GM21786 (cell line): Measurements from ENCODE around the gene SOBP.

Experiments
- ATAC-seq: cut with Tn5 transposase; IDR thresholded peaks from one replicate; pipeline ENCODE4 v1.9.1; 2021; ENCODE audit not compliant: unreplicated experiment

The SOBP gene

DNA sequence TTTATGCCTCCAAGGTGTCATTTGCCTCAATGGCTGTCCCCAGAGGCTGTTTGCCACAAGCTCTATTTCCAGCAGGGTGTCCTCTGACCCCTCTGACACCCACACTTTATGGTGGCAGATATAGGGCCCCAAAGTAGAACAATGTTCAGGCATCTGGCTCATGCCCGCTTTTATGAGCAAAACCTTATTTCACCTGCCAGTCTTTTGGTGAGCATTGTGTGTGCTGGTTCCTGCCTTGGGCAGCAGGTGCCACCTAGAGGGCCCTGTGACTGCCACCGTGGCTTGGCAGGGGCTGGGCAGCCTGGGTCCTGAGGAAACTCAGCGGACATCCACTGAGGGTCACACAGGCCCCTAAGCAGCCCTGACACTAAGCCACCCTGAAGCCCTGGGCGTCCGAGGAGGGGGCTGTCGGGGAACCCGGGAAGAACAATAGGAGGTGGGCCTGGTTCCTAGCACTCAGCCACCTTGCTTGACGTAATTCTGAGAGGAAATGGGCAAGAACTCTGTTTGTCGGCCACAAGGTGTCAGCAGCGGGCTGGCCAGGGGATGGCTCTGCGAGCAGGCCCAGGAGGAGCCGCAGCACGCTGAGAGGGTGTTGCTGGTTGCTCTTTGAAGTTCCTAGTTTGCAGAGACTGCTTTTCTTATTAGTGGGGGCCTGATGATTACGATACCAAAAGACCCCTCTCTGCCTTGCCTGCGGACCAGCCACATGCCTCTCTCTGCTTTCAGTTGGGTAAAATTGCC lies 185.2 kb downstream of the SOBP start:
- peak; percentile 78 for ATAC-seq

DNA sequence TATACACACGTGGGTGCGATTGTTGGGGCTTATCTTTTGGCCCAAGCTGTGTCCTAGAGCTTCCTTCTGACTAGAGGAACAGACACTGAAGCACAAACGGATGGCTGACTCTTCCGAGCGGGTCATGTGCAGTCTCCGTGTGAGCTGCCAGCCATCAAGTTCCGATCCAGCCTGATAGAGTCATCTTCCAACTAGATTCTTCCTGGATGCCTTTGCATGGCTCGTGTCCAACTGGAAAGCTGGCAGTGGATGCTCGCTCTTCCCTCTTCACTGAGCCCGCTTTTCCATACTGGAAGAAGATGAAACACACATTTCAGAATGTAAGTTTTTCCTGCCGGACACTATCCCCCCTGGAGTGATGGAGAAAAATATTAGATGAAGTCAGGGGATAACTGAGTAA lies 186.1 kb downstream of the SOBP start:
- ATAC-seq: no peak

DNA sequence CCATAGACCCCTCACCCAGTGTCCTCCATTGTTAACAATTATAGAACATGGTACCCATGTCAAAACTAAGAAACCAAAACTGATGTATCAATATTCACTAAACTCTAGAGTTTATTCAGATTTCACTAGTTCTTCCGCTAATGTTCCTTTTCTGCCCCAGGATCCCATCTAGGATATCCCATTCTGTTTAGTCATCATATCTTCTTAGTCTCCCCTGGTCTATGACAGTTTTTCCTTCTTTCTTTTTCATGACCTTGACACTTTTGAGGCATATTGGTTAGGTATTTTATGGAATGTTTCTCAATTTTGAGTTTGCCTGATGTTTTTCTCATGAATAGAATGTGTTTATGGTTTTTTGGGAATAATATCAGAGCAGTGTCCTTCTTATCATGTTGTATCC lies 187.5 kb downstream of the SOBP start:
- no peak for ATAC-seq

DNA sequence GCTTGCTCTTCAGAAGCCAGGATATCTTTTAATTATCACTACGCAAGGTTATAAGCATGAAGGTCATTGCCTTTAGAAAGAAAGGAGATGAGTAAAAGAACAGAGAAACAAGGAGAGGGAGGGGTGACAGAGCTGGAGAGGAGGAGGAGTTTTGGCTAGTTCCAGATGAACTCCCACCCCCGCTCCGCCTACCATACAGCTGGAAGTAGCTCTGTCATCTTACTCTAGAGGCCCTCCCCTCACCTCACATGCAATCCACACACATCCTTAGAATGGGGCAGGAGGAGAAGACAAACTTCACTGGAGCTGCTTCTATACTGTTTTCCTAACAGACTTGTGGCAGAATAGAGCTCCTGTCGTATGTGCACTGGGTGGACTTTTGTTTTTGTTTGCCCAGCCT lies 189.5 kb downstream of the SOBP start:
- no peak for ATAC-seq

DNA sequence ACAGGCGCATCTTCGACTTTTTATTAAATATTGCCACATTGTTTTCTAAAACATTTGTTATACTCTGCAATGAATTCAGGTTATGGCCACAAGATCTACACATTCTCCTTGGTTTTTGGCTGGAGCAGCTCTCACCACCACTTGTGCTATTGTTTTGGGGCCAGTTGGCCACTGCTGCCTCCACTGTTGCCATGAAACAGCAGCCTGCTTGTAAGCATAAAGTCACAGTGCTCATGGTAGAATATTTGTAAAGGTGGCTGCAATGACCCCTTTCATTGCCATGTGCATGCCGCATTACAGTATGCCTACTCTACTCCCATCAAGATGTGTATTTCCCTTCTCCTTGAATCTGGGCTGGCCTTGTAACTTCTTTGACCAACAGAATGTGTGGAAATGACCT lies 192.8 kb downstream of the SOBP start:
- no peak for ATAC-seq

DNA sequence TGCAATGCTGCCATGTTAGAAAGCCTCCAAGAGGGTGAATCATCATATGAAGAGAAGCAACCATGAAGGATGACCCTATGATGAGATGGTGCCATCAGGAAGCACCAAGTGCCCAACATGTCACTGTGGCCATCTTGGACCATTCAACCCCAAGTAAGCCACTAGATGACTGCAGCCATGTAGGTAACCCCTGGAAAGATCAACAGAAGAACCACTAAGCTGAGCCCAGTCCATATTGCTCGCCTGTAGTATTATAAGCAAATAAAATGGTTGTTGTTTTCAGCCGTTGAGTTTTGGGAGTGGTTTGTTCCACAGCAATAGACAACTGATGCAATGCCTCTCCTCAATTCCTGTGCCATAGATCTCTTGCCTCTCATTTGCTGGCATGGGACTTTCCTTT lies 193.3 kb downstream of the SOBP start:
- no peak for ATAC-seq

DNA sequence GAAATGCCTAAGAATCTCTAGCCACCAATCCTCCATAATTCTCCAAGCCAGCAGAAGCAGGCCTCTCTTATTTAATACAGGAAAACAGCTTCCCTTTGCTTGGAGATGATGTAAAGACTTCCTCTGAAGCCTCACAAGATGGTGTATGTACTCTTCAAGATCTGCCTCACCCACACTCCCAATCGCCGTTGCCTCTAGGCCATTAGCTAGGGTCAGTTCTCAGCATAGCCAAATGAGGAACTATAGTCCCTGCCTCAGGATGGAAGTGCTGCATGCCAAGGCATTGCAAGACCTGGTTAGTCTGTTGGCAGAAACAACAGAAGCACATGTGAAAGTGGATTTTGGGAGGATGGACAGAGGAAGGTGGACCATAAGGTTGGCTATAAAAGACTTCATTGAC lies 195.1 kb downstream of the SOBP start:
- no peak for ATAC-seq

DNA sequence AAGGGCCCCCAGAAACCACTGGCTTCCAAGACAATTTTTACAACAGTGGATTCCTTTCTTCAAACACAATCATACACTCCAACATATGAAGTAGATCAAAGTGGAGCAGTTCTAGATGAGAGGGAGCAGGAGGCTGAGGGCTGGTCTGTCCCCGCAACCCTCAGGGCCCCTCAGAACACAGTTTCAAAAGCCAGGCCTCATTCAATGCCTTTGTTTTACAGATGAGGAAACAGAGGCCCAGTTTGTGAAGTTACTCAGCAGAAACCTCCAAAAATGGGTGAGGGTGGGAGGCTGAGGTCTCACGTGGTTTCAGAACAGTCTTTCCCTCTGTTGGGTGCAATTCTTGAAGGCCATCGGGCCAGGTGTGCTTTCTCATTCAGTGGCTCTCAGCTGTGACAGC lies 199.3 kb downstream of the SOBP start:
- ATAC-seq: no peak

DNA sequence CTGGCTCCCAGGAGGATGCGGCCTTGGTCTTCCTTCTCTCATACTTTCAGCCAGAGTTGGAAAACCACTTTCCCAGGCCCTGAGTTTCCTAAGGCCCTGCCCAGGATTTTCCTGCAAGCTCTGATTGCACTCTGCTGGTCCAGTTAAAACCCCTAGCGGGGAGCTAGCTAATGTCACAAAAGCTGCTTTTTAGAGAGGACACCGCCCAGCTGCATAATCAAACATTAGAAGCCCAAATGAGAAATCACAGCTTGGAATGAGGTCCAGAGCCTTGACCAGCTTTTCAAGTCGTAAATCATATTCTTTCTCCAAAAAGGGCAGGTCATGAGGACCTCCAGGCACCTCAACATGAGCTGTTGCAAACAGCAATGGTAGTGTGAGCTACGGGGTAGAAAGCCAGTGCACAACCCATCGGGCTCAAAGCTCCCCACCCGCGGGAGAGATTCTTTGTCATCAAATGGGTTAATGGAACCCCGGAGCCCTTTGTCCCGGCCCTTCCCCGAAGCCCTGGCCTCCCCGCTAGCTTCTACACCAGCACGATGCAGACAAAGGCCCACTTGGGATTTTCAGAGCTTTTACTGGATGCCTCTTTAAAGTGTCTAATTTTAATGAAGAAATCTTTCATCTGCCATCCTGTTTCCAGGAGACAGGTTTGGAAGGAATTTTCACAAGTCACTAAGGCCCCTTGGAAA lies 200.2 kb downstream of the SOBP start:
- no peak for ATAC-seq

DNA sequence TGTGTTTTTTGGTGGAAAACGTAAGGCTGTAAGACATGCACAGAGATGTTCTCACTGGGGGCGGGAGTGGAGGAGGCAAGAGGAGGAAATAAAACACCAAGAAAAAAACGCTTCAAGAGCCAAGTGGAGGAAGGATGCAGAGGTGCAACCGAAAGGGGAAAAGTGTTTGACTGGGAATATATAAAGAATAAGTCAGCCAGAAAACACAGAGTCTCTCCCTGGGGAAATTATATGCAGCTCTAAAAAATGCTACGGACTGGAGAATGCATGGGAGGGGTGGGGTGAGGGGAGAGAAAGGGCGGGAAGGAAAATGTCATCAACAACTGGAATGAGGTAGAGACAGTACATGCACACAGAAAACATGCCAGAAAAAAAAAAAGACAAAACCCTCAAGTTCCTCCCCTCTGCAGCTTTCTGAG lies 200.7 kb downstream of the SOBP start:
- no peak for ATAC-seq

DNA sequence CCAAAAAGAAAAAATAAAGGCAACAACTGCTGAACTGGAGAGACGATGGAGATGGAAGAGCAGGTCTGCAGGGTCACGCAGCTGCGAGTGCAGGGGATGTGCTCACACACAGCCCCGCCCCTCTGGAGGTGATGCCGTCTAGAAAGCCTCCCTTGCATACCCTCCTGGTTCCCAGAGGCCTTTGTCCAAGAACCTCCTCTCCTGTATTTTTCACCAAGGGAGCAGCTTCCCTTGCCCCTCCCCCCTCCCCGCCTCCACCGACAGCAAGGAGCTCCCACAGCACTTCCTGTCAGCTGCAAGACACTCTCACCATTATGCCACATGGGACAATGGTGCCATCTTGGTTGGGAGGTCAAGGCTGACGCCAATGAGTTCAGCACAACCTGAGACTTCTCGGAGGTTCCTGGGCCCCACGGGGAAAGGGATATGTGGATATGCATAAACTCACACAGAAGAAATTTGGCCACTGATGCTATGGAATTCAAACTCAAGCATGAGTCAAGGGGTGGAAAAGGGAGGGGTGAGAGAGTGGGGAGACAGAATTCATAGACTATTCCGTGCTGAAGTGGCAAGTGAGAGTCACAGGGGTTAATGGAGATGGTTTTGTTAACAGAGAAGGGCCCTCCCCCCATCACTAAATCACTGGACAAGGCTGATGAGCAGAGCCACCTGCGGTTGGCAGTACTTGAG lies 201.3 kb downstream of the SOBP start:
- no peak for ATAC-seq

DNA sequence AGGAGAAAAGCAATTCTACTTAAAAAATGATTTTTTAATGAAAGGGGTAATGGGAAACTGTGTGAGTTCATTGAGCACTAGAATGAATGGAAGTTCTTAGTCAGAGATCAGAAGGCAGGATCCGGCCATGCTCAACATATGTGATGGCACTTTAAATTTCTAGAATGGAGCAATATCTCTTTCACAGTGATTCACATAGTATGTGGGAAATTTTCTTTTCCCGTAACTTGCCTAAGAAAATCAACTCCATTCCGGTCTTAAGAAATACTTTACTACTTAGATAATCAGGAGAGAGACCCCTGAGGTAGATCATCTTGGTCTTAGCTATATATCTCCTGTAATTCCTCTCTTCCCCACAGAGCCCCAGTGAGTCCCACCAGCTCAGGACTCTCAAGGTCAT lies 202.4 kb downstream of the SOBP start:
- ATAC-seq: no peak

DNA sequence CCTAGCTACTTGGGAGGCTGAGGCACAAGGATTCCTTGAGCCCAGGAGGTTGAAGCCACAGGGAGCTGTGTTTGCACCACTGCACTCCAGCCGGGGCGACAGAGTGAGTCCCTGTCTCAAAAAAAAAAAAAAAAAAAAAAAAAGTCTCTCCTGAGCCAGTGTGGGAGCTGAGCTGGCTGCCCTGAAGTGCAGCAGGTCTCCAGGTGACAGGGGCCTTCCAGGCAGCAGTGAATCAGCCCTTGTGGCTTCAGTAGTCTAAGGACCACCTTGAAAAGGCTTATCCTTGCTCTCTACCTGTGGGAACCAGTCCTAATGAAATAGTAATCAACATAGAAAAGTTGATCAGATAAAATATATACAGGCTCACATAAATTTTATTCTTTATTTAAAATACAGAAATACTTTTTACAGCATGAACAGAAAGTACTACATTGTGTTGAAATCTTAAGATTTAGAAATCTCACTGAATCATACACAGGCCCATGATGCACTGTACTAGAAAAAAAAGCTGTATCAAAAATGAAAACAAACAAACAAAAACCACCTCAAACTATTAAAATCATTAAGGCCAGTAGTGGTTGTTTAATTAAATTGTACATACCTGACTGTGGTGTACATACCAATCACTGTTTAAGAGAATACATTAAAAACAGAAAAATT lies 205.3 kb downstream of the SOBP start:
- ATAC-seq: no peak

DNA sequence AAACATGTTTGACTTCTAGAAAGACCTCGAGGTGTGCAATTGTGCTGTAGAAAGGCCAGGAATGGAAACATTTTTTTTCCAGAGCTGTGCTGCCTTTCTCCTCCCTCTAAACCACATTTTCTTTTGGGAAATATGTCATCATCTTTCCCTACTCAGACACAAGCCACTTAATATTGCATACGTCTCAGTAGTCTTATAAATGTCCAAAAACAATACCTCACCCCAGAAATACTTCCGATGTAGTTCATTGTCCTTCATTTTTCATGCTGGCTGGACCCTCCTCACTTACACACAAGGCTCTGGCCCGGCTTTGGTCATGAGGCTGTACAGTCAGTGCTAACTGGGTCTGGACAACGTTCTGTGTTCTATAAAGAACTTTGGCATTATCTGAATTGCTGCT lies 207.8 kb downstream of the SOBP start:
- no peak for ATAC-seq

DNA sequence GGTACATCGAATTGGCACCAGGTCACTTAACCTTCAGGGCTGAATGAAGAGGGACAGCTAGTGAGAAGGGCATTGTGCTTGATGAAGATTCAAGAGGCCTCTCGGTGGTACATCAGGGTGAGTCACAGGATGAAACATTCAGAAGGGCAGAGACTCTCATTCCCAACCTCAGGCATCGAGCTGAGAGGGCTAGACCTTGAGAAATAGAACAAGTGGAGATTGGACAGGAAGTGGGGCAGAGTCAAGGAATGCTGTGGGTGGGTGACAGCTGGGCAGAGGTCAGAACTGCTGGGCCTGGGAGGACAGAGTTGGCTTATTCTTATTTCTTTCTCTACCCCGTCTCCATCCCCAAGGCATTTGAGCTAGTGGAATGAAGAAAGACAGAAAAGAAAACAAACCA lies 208.2 kb downstream of the SOBP start:
- no peak for ATAC-seq

DNA sequence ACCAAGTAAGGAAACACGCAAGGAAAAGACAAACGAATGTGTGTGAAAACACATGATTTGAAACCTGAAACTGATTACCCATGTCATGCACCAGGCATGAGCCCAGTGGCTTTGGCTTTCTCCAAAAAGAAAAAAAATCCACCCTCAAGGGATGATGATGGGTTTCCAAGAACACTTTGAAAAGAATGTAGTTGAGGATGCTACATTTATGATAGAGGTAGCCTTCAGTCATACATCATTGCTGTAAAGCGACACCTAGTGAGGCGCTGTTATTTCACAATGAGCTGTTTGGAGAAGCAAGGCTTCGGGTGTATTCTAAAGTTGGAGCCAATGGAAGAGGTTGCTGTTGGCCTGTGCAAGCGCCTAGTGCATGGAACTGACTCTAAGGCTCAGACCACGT lies 209.3 kb downstream of the SOBP start:
- no peak for ATAC-seq

DNA sequence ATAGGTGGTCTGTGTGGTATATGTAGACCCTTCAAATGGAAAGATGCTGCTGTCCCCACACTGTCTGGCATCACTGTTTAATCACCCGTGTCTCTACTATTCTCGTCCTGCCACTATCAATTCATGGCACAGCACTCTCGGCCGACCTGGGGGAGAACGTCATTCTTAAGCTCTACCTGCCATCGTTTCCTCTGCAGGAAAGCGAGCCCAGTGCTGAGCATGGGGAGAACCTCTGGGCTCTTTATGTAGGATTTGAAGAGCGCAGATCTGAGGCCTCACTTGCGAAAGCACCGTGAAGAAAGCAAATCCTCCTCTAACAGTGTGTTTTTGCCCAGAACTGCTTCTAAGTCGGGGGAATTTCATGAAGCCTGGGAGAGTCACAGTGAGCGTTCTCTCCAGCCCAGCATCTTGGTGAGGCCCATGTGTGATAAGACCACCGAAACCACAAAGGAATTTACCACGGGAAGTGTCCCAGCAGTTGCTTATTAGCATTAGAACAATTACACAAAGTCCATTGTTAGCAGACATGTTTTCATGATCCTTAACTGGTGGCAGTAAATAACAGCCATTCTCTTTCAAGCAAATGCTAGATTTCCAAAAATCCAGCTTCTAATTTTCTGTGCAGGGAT lies 209.9 kb downstream of the SOBP start:
- no peak for ATAC-seq

DNA sequence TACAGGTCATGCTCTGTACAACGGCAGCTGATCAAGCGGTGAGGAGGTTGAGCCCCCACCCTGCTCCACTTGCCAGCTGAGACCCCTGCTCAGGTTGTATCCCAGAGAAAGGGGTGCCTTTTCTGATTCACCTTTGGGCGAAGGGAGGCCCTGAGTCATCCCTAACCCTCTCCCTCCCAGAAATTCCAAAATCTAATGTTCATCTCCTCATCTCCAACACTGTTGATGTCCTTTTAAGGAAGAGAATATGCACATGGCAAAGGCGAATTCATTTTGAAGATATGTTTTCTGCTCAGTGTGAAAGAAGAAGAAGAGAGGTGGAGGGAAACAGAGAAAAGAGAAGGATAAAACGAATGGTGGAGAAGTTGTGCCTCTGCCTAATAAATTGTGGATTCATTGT lies 213.7 kb downstream of the SOBP start:
- ATAC-seq: no peak

DNA sequence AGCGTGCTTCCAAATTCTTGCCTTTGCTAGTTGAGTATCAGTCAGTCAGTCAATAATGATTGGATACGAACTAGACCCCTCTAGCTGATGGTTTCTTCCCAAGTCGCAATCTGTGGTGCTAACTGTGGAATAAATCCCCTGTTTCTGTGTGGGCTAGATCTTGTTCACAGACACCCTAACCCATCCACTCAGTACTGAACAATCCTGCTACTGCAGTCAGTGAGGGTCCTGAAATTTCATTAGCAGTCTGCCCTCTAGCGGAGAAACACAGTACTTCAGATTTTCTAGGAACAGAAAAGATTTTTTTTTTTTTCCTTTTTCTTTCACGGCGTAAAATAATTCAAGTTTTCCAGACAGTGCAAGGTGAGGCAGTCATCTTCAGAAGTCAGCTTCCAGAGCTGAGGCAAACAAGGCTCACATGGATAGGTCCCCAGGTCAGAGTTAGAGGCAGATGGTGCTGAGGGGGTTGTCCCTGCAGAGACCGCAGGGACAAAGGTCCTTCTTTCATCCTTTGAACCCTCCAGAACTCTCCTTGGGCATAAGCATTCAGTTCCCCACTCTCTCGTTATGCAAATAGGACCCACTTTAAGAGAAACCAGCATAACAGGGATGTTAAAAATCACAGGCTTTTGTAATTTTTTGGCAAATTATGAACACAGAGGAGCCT lies 214.6 kb downstream of the SOBP start:
- no peak for ATAC-seq

DNA sequence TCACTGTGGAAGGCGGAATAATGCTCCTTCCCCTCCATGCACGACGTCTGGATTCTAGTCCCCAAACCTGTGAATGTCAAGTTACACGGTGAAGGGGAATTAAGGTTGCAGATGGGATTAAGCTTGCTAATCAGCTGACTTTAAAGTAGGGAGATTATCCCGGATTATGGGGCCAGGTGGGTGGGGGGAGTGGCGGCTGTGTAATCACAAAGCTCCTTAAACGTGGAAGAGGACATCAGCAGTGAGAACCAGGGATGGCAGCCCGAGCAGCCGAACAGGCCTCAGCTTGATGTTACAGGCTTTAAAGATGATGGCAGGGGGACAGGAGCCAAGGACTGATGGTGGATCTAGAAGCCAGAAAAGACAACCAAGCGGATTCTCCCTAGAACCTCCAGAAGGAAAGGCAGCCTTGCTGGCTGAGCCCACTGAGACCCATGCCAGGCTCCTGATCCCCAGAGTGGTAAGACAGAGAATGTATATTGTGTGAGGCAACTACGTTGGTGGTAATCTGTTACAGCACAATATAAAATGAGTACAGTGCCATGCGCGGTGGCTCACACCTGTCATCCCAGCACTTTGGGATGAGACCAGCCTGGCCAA lies 216.7 kb downstream of the SOBP start:
- no peak for ATAC-seq
